Measurements from ENCODE around the gene PHC2.

The PHC2 gene

DNA sequence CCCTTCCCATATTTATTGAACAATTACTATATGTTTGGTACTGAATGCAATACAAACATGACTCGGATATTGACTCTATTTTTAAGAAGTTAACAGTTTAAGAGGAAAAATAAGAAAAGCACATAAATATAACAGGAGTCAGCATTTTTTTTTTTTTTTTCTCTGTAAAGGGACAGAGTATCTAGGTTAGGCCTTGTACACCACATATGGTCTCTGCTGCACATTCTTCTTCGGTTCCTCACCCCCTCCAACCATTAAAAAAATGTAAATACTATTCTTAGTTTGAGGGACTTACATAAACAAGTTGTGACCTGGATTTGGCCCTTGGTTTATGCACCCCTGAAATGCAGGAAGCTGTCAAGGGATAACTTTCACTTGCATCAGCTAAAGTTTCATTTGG is 40.4 kb downstream of the PHC2 start:
- TF ChIP-seq, protein P1, sequence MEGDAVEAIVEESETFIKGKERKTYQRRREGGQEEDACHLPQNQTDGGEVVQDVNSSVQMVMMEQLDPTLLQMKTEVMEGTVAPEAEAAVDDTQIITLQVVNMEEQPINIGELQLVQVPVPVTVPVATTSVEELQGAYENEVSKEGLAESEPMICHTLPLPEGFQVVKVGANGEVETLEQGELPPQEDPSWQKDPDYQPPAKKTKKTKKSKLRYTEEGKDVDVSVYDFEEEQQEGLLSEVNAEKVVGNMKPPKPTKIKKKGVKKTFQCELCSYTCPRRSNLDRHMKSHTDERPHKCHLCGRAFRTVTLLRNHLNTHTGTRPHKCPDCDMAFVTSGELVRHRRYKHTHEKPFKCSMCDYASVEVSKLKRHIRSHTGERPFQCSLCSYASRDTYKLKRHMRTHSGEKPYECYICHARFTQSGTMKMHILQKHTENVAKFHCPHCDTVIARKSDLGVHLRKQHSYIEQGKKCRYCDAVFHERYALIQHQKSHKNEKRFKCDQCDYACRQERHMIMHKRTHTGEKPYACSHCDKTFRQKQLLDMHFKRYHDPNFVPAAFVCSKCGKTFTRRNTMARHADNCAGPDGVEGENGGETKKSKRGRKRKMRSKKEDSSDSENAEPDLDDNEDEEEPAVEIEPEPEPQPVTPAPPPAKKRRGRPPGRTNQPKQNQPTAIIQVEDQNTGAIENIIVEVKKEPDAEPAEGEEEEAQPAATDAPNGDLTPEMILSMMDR (IDR thresholded peaks at IDR 0.05; ENCODE audit: control extremely low read depth, extremely low read depth, low read depth, missing control alignments), result no peak
- CTCF ChIA-PET, result interaction anchor here (1.4 to 1.5 kb wide), 2 partner anchors 41 to 80 kb away, joined by 3 read pairs; no protein-coding TSS in a partner anchor
- DNase-seq (ENCODE audit: extremely low spot score), result no peak
- POLR2A ChIA-PET, result no interaction called here

DNA sequence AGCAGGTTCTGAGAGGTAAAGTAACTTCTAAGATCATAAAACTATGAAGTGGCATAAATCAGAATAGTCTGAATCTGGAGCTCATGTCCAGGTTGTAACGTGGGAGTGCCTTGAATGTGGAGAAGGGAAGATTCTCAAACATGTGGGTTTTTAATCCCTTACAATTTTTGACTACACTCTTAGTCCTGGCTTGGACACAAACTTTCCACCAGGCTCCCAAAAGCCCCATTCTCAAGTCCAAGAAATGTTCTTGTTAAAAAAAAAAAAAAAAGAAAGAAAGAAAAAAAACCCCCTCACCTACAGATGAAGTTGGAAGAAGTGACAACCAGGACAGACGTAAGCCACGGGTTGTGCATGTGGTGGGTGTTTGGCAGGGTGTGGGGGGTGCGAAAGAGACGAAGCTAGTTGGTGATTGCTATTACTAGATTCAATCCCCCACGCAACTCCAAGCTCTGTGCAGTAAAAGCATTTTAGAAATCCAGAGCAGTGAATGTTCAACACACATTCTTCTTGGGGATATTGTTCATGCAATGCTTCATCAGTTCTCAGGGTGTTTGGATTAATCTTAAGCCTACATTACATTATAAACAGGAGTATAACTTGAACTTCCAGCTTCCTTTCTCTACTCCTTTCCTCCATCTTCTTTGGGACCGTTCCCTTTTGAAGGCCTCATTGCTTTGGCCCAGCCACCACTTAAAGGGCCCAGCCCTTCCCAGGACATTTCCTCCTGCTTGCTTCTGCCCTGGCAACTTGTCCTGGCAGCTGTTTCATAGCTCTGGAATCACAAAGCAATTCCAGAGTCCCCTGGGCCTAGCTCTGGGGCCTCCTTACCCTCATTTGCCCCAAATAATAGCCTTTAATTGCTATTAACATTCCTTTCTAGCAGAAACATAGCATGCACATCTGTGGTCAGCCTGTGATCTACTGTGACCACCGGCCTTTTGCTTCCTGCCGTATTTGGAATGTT is 41.8 kb downstream of the PHC2 start:
- CTCF ChIA-PET, result interaction anchor here (1.3 to 1.5 kb wide), 4 partner anchors 43 to 93 kb away, joined by 3 to 4 read pairs (median 3); no protein-coding TSS in a partner anchor
- TF ChIP-seq, protein P1 (IDR thresholded peaks at IDR 0.05; ENCODE audit: control extremely low read depth, extremely low read depth, low read depth, missing control alignments), result no peak
- DNase-seq (ENCODE audit: extremely low spot score), result no peak
- POLR2A ChIA-PET, result no interaction called here

DNA sequence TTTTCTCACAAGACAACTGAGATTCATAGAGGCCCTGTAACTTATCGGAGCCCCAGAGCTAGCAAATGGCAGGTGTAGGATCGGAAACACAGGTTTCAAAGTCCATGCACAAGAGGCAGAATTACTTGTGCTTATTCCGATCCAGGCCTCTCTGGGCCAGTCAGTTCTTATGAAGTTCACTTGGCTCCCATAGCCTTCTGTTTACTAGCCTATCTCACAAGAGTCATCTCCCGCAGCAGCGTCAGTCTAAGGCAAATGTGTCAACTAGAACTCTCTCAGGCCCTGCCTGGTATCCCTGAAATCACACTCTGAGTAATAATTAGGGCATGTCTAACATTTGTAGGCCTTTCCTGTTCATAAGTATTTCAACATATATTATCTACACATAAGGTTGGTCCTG is 43.3 kb downstream of the PHC2 start:
- TF ChIP-seq, protein P1 (IDR thresholded peaks at IDR 0.05; ENCODE audit: control extremely low read depth, extremely low read depth, low read depth, missing control alignments), result no peak
- DNase-seq (ENCODE audit: extremely low spot score), result no peak
- ChIA-PET CTCF (interaction anchor here (1.0 kb wide), 1 partner anchor 83 kb away, joined by 3 read pairs; no protein-coding TSS in a partner anchor), POLR2A (no interaction called here)

DNA sequence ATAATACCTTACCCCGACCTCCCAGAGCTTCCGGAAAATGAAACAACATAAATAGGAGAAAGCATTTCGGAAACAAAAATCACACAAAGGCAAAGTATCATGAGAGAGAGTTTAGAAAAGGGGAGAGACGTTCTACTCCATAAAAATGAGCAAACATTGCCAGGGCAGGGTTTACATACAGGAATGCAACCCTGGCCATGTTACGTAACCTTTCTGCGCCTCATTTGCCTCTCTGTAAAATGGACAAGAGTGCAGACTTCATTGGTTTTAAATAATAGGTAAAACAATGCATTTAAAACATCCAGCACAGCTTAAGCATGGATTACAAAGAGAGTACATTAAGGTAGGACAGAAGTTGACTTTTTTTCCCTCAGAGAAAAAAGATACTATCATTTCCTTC is 45.6 kb downstream of the PHC2 start:
- ChIA-PET POLR2A (no interaction called here), CTCF (interaction anchor here (1.0 to 1.1 kb wide), 2 partner anchors 13 to 16 kb away, joined by 3 to 4 read pairs; no protein-coding TSS in a partner anchor)
- TF ChIP-seq, protein P1 (IDR thresholded peaks at IDR 0.05; ENCODE audit: control extremely low read depth, extremely low read depth, low read depth, missing control alignments), result no peak
- no peak for DNase-seq (ENCODE audit: extremely low spot score)

DNA sequence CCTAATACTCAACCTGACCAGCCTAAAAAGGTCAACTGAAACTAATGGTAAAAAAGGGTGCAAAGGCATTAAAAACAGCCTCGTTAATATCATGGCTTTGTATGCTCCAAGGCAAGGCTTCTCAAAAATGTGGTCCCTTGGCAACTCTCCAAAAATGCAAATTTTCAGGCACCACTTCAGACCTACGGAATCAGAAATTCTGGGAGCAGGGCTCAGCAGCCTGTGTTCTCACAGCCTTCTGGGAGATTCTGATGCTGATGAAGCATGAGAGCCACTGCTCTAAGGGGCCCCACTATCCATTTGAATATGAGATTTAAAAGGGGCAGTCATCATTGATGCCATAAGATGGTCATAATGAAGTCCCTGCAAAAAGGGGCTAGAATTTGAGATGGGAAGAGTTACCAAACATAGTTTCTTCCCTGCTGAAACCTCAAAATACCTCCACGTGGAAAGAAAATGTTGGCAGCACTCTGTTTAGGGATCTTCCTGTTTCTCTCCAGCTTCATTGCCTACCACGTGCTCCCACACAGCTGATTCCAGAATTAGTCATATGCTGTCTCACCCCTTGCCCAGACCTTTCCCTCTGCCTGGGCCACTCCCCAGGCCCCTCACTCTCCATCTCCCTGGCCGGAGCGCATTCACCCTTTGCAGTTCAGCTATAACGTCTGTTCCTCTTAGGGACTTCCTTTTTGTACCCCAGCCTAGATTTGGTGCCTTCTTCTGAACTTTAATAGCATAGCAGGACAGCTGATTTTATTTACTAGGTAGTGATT is 46.7 kb downstream of the PHC2 start:
- ChIA-PET CTCF (interaction anchor here (1.0 to 1.1 kb wide), 2 partner anchors 14 to 15 kb away, joined by 3 to 4 read pairs; no protein-coding TSS in a partner anchor), POLR2A (no interaction called here)
- DNase-seq (ENCODE audit: extremely low spot score), result no peak
- TF ChIP-seq, protein P1 (IDR thresholded peaks at IDR 0.05; ENCODE audit: control extremely low read depth, extremely low read depth, low read depth, missing control alignments), result no peak

DNA sequence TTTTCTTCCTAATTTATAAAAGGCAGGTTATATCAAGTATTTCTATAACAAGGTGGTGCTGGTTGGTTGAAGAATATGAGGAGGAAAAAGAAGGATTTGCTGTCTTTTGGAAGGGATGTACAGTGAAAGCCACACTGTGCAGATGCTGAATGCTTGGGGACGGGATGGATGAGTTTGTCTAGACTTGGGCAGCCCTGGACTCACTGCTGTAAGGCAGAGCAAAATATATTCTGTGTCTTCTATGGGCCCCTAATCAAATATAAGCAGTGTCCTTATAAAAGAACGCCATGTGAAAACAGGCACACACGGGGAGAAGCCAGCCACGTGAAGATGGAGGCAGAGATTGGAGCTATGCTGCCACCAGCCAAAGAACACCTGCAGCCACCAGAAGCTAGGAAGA is 47.4 kb downstream of the PHC2 start:
- ChIA-PET CTCF (no interaction called here), POLR2A (no interaction called here)
- no peak for DNase-seq (ENCODE audit: extremely low spot score)
- TF ChIP-seq, protein P1 (IDR thresholded peaks at IDR 0.05; ENCODE audit: control extremely low read depth, extremely low read depth, low read depth, missing control alignments), result no peak
